A549 (cell line): ENCODE measurements around the gene SKIC2.

Experiments used
- EP300 ChIP-seq, 2 experiments: fragments of >200 bp; sonication (Bioruptor Twin); formaldehyde crosslinking; IDR thresholded peaks; 2 replicates in 1 of 2; 3 replicates in 1 of 2; pipeline ENCODE4 v1.6.1; 2016 to 2017
- RFX5 ChIP-seq: fragments of 450-650 bp; IDR thresholded peaks from 2 replicates; pipeline ENCODE4 v1.7.1; 2014; ENCODE audit warnings: antibody characterized with exemption, mild to moderate bottlenecking, moderate library complexity

- TF ChIP-seq EP300 (IDR thresholded peaks at IDR 0.05) (no peak), RFX5 (no peak)
Observed at GRCh38 chr6:31930962-31931361, 28.0 kb upstream of the SKIC2 start.
